Measurements from ENCODE around the gene FNDC3A.

DNA sequence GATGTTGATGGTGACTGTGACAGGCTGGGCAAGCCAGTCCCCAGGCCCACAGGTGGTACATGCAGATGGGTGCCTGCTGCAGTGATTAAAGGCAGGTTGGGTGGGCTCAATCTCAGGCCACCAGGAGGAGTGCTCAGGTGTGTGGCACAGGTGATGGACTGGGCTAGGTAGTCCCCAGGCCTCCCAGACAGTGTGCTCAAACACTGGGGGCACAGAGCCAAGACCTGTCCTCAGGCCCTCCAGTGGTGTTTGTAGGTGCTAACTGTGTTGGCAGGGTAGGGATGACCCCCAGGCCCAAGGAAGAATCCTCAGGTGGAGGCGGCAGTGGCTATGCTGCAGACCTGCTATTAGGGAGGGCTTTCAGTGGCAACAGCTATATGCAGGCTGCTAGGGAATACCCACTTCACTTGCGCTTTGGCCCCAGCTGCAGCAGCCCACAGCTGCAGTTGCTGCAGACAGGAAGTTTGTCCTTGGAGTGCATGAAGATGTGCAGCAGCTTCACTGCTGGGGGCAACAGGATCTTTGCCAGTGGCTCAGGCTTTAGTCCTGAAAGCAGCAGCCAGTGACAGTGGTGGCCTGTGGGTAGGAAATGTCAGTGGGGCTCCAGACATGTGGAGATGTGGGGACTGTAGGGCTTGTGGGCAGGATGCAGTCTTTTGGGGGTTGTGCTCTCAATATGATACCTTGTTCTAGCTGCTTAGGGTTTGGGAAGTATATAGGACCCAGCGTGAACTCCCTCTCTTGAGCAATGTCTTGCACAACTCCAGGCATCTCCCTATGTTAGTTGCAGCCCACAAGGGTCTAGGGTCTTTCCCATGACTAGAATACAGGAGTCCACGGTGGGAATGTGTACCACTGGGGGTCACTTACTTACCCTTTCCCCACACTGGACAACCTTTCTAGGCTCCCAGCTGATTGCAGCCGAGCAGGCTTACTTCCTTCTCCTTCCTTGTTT is 190.4 kb downstream of the FNDC3A start:
- TF ChIP-seq, protein P1, sequence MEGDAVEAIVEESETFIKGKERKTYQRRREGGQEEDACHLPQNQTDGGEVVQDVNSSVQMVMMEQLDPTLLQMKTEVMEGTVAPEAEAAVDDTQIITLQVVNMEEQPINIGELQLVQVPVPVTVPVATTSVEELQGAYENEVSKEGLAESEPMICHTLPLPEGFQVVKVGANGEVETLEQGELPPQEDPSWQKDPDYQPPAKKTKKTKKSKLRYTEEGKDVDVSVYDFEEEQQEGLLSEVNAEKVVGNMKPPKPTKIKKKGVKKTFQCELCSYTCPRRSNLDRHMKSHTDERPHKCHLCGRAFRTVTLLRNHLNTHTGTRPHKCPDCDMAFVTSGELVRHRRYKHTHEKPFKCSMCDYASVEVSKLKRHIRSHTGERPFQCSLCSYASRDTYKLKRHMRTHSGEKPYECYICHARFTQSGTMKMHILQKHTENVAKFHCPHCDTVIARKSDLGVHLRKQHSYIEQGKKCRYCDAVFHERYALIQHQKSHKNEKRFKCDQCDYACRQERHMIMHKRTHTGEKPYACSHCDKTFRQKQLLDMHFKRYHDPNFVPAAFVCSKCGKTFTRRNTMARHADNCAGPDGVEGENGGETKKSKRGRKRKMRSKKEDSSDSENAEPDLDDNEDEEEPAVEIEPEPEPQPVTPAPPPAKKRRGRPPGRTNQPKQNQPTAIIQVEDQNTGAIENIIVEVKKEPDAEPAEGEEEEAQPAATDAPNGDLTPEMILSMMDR (IDR thresholded peaks at IDR 0.05; ENCODE audit: insufficient read depth, low read length) = no peak
- TF ChIP-seq, protein P2, sequence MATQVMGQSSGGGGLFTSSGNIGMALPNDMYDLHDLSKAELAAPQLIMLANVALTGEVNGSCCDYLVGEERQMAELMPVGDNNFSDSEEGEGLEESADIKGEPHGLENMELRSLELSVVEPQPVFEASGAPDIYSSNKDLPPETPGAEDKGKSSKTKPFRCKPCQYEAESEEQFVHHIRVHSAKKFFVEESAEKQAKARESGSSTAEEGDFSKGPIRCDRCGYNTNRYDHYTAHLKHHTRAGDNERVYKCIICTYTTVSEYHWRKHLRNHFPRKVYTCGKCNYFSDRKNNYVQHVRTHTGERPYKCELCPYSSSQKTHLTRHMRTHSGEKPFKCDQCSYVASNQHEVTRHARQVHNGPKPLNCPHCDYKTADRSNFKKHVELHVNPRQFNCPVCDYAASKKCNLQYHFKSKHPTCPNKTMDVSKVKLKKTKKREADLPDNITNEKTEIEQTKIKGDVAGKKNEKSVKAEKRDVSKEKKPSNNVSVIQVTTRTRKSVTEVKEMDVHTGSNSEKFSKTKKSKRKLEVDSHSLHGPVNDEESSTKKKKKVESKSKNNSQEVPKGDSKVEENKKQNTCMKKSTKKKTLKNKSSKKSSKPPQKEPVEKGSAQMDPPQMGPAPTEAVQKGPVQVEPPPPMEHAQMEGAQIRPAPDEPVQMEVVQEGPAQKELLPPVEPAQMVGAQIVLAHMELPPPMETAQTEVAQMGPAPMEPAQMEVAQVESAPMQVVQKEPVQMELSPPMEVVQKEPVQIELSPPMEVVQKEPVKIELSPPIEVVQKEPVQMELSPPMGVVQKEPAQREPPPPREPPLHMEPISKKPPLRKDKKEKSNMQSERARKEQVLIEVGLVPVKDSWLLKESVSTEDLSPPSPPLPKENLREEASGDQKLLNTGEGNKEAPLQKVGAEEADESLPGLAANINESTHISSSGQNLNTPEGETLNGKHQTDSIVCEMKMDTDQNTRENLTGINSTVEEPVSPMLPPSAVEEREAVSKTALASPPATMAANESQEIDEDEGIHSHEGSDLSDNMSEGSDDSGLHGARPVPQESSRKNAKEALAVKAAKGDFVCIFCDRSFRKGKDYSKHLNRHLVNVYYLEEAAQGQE (IDR thresholded peaks at IDR 0.05; ENCODE audit: insufficient replicate concordance, low read depth) = no peak
- no peak; the same call in 1 of the 2 replicates for TF ChIP-seq POLR2AphosphoS5 (IDR thresholded peaks at IDR 0.05; ENCODE audit: low read depth)

Measured in HL-60 (cell line).